CD4-positive, alpha-beta T cell (primary cell): ENCODE results near the gene CADPS. TPM values are rescaled to one million over a fixed set of nuclear protein-coding genes. Genes with fewer than 3 reads are reported as not detected.

ENCODE experiments used
- ATAC-seq: fragments of 200-7000 bp; cut with Tn5 transposase; one replicate; pipeline ENCODE4 v1.10.0; 2022; ENCODE audit warnings: mild to moderate bottlenecking; ENCODE audit not compliant: poor library complexity
- CTCF ChIA-PET: fragments of 350-600 bp; sonication (Branson Sonifier 250); formaldehyde crosslinking; loops from one replicate; lab custom pipeline; 2021; ENCODE audit warnings: antibody characterized with exemption, inconsistent platforms; lab: Charles Lee
- POLR2A ChIA-PET: fragments of 350-600 bp; sonication (Branson Sonifier 250); formaldehyde crosslinking; loops from one replicate; lab custom pipeline; 2021; ENCODE audit warnings: antibody characterized with exemption, inconsistent platforms; lab: Charles Lee
- DNase-seq, 14 experiments: peaks; one replicate each; pipeline ENCODE4 v3.0.0-alpha.2; 2013 to 2020; ENCODE audit warnings: mixed read lengths in 2 of 14
- H3K27ac ChIP-seq, 2 donors: one replicate each; pipeline versions ENCODE4 v1.5.1 to v1.7.0; 2013; ENCODE audit warnings: low read length in 2 of 2, low read depth in 1 of 2, mild to moderate bottlenecking in 1 of 2
- H3K27me3 ChIP-seq, 2 experiments: 1 replicate in 1 of 2; 2 replicates in 1 of 2; pipeline versions ENCODE4 v1.6.1 to v1.7.0; 2013; ENCODE audit warnings: low read length in 2 of 2, control low read depth in 1 of 2, mild to moderate bottlenecking in 1 of 2, moderate library complexity in 1 of 2; ENCODE audit not compliant: insufficient read depth in 2 of 2, control insufficient read depth in 1 of 2
- H3K36me3 ChIP-seq: one replicate; pipeline ENCODE4 v1.6.1; 2013; ENCODE audit warnings: low read length, control low read depth; ENCODE audit not compliant: insufficient read depth
- H3K4me1 ChIP-seq: one replicate; pipeline ENCODE4 v1.6.1; 2013; ENCODE audit warnings: low read length, control low read depth; ENCODE audit not compliant: insufficient read depth
- H3K4me3 ChIP-seq: one replicate; pipeline ENCODE4 v1.5.1; 2013; ENCODE audit warnings: mild to moderate bottlenecking, low read length, moderate library complexity
- H3K9me3 ChIP-seq, 2 experiments: 1 replicate in 1 of 2; 2 replicates in 1 of 2; pipeline versions ENCODE4 v1.6.1 to v1.7.0; 2013; ENCODE audit warnings: low read length in 2 of 2, mild to moderate bottlenecking in 2 of 2, control low read depth in 1 of 2, moderate library complexity in 1 of 2; ENCODE audit not compliant: control insufficient read depth in 1 of 2, insufficient read depth in 1 of 2
- H3K27ac Mint-ChIP-seq: one replicate; pipeline ENCODE4 v1.8.0; 2020; ENCODE audit warnings: mixed read lengths
- H3K27me3 Mint-ChIP-seq: one replicate; pipeline ENCODE4 v1.8.0; 2021; ENCODE audit warnings: mixed read lengths
- H3K36me3 Mint-ChIP-seq: one replicate; pipeline ENCODE4 v1.8.0; 2021; ENCODE audit warnings: low read depth, mixed read lengths
- H3K4me1 Mint-ChIP-seq: one replicate; pipeline ENCODE4 v1.8.0; 2021; ENCODE audit warnings: low read depth, mixed read lengths
- H3K4me3 Mint-ChIP-seq: one replicate; pipeline ENCODE4 v1.8.0; 2020; ENCODE audit warnings: mild to moderate bottlenecking, mixed read lengths
- H3K9me3 Mint-ChIP-seq: one replicate; pipeline ENCODE4 v1.8.0; 2020; ENCODE audit warnings: mixed read lengths
- intact Hi-C, 2 experiments: fragments of 100-400 bp; cut with DNase I in 1 of 2; cut with micrococcal nuclease in 1 of 2; formaldehyde crosslinking; loops; one replicate each; pipeline versions ENCODE4 v1.15.1 to v1.9.0; 2023 to 2025; cut with DNase I, micrococcal nuclease
- total RNA-seq, 174 experiments: library from RNA in 2 of 174; stranded (reverse) in 2 of 174; gene quantifications; one replicate each; pipeline ENCODE4 v1.2.3 and lab custom pipeline; 2021 to 2026
- TF ChIP-seq, protein P1 (sequence below): fragments of 200-600 bp; IDR thresholded peaks from one replicate; pipeline ENCODE4 v1.8.0; 2022; ENCODE audit warnings: antibody characterized with exemption, mild to moderate bottlenecking

The CADPS gene
- total RNA-seq, 2 experiments from 2014 or later = not detected

- no peak for DNase-seq
- Histone ChIP-seq H3K27me3 (no peaks in the 10 kb centered on the region), H3K27ac (no peak overlapping the region), H3K4me3 (no peak overlapping the region), H3K4me1 (no peaks in the 10 kb centered on the region), H3K36me3 (no peaks in the 10 kb centered on the region), H3K9me3 (peaks cover 0 to 14% of the 10 kb centered on the region in 2 experiments)
- TF ChIP-seq, protein P1, sequence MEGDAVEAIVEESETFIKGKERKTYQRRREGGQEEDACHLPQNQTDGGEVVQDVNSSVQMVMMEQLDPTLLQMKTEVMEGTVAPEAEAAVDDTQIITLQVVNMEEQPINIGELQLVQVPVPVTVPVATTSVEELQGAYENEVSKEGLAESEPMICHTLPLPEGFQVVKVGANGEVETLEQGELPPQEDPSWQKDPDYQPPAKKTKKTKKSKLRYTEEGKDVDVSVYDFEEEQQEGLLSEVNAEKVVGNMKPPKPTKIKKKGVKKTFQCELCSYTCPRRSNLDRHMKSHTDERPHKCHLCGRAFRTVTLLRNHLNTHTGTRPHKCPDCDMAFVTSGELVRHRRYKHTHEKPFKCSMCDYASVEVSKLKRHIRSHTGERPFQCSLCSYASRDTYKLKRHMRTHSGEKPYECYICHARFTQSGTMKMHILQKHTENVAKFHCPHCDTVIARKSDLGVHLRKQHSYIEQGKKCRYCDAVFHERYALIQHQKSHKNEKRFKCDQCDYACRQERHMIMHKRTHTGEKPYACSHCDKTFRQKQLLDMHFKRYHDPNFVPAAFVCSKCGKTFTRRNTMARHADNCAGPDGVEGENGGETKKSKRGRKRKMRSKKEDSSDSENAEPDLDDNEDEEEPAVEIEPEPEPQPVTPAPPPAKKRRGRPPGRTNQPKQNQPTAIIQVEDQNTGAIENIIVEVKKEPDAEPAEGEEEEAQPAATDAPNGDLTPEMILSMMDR = no peak
- Mint-ChIP-seq H3K4me1 (no peaks in the 10 kb centered on the region), H3K36me3 (no peaks in the 10 kb centered on the region), H3K4me3 (no peak overlapping the region), H3K27me3 (peaks cover 18% of the 10 kb centered on the region), H3K27ac (no peak overlapping the region), H3K9me3 (no peaks in the 10 kb centered on the region)
- ChIA-PET POLR2A (no interaction called here), CTCF (no interaction called here)
- no peak for ATAC-seq
- intact Hi-C loops = no loop called here
Measured at GRCh38 chr3:62387251-62387650, 488.0 kb downstream of the CADPS start.

GRCh38 chr3:62379321-62379798 lies 495.9 kb downstream of the CADPS start:
- no peaks in the 10 kb centered on the region for H3K36me3 ChIP-seq
- TF ChIP-seq, protein P1 = no peak
- DNase-seq (no peak), ATAC-seq (no peak)
- no peak overlapping the region for H3K27ac ChIP-seq
- peaks cover 50 to 63% of the 10 kb centered on the region in 2 experiments for H3K27me3 ChIP-seq
- Mint-ChIP-seq H3K27me3 (peaks cover 77% of the 10 kb centered on the region), H3K4me1 (peaks cover 3% of the 10 kb centered on the region), H3K4me3 (no peak overlapping the region), H3K9me3 (no peaks in the 10 kb centered on the region), H3K27ac (no peak overlapping the region), H3K36me3 (no peaks in the 10 kb centered on the region)
- H3K4me3 ChIP-seq = no peak overlapping the region
- intact Hi-C loops = no loop called here
- H3K9me3 ChIP-seq = peaks cover 0 to 22% of the 10 kb centered on the region in 2 experiments
- ChIA-PET CTCF (no interaction called here), POLR2A (no interaction called here)
- H3K4me1 ChIP-seq = no peaks in the 10 kb centered on the region

- intact Hi-C loops = no loop called here
Measured at GRCh38 chr3:62378921-62379320, 496.3 kb downstream of the CADPS start.

More at GRCh38 chr3:62378921-62379320, 496.3 kb downstream of the CADPS start:
- POLR2A ChIA-PET = no interaction called here
- TF ChIP-seq, protein P1 = no peak
- peaks cover 0 to 19% of the 10 kb centered on the region in 2 experiments for H3K9me3 ChIP-seq
- Mint-ChIP-seq H3K9me3 (no peaks in the 10 kb centered on the region), H3K4me3 (no peak overlapping the region), H3K27ac (no peak overlapping the region), H3K4me1 (peaks cover 7% of the 10 kb centered on the region), H3K27me3 (peaks cover 81% of the 10 kb centered on the region), H3K36me3 (no peaks in the 10 kb centered on the region)
- H3K36me3 ChIP-seq = no peaks in the 10 kb centered on the region
- CTCF ChIA-PET = no interaction called here
- DNase-seq = no peak
- no peak overlapping the region for H3K4me3 ChIP-seq
- no peak overlapping the region for H3K27ac ChIP-seq
- peaks cover 54 to 68% of the 10 kb centered on the region in 2 experiments for H3K27me3 ChIP-seq
- no peaks in the 10 kb centered on the region for H3K4me1 ChIP-seq
- no peak for ATAC-seq
